Measurements from ENCODE around the gene TIAL1. TPM values are rescaled to one million over a fixed set of nuclear protein-coding genes. Genes with fewer than 3 reads are reported as not detected.

TIAL1 gene
- total RNA-seq, 1 experiment from 2014 or later, result 220 TPM

DNA sequence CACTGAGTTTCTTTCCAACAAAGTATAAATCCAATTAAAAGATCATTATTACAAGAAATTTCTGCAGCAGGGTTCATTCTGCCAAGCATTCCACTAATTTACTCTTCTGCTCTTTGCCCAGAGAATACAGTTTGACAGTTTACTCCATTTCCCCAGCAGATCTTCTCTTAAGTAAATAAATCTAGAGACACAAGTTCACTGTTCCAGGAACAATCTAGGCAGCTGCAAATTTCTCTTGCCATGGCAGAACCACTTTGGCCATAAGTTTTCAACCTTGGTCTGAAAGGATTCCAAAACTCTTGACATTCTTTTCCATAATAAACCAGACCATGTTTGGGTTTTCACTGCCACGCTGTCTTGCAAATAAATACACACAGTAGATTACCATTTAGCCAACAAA is 65.7 kb downstream of the TIAL1 start:
- Histone ChIP-seq H3K4me2 (ENCODE audit: low read length) (no peak overlapping the region), H3K36me3 (ENCODE audit: control insufficient read depth in 1 of 2, insufficient read depth in 2 of 2, low read length in 2 of 2) (peaks cover 0 to 8% of the 10 kb centered on the region in 2 experiments; a peak in 1 of 4 replicates), H3K4me3 (replicated peaks in 1 of 2; ENCODE audit: low read depth in 1 of 2, low read length in 2 of 2) (no peak overlapping the region), H3K9me2 (ENCODE audit: insufficient read depth) (no peaks in the 10 kb centered on the region), H2AFZ (ENCODE audit: low read depth, low read length, poor library complexity, severe bottlenecking) (no peak overlapping the region), H3K27me3 (ENCODE audit: insufficient read depth, low read length) (no peaks in the 10 kb centered on the region), H3K4me1 (ENCODE audit: control insufficient read depth in 1 of 2, insufficient read depth in 2 of 2, low read length in 2 of 2) (peaks cover 6 to 8% of the 10 kb centered on the region in 2 experiments; a peak in 3 of 4 replicates), H3K79me2 (ENCODE audit: insufficient read depth, low read length) (peaks cover 80% of the 10 kb centered on the region), H3K9me3 (ENCODE audit: control insufficient read depth in 1 of 2, insufficient read depth in 1 of 2, low read depth in 1 of 2, low read length in 2 of 2) (no peaks in the 10 kb centered on the region), H4K20me1 (ENCODE audit: insufficient read depth) (no peaks in the 10 kb centered on the region), H3K27ac (ENCODE audit: low read depth, low read length) (no peak overlapping the region), H3K9ac (ENCODE audit: low read length) (no peak overlapping the region)
- TF ChIP-seq POLR2A (IDR thresholded peaks at IDR 0.05; ENCODE audit: borderline replicate concordance, extremely low read depth, insufficient read depth, insufficient read length) (no peak), ZFX (IDR thresholded peaks at IDR 0.05) (no peak), CBX3 (IDR thresholded peaks at IDR 0.05; ENCODE audit: low read depth) (no peak), SP1 (IDR thresholded peaks at IDR 0.05; ENCODE audit: low read depth) (no peak), CEBPB (IDR thresholded peaks at IDR 0.05; ENCODE audit: low read depth) (no peak), JUND (IDR thresholded peaks at IDR 0.05) (no peak), SRF (IDR thresholded peaks at IDR 0.05; ENCODE audit: low read depth) (no peak)
- TF ChIP-seq, protein P1, sequence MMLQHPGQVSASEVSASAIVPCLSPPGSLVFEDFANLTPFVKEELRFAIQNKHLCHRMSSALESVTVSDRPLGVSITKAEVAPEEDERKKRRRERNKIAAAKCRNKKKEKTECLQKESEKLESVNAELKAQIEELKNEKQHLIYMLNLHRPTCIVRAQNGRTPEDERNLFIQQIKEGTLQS (IDR thresholded peaks at IDR 0.05), result no peak
- TF ChIP-seq, protein P2, sequence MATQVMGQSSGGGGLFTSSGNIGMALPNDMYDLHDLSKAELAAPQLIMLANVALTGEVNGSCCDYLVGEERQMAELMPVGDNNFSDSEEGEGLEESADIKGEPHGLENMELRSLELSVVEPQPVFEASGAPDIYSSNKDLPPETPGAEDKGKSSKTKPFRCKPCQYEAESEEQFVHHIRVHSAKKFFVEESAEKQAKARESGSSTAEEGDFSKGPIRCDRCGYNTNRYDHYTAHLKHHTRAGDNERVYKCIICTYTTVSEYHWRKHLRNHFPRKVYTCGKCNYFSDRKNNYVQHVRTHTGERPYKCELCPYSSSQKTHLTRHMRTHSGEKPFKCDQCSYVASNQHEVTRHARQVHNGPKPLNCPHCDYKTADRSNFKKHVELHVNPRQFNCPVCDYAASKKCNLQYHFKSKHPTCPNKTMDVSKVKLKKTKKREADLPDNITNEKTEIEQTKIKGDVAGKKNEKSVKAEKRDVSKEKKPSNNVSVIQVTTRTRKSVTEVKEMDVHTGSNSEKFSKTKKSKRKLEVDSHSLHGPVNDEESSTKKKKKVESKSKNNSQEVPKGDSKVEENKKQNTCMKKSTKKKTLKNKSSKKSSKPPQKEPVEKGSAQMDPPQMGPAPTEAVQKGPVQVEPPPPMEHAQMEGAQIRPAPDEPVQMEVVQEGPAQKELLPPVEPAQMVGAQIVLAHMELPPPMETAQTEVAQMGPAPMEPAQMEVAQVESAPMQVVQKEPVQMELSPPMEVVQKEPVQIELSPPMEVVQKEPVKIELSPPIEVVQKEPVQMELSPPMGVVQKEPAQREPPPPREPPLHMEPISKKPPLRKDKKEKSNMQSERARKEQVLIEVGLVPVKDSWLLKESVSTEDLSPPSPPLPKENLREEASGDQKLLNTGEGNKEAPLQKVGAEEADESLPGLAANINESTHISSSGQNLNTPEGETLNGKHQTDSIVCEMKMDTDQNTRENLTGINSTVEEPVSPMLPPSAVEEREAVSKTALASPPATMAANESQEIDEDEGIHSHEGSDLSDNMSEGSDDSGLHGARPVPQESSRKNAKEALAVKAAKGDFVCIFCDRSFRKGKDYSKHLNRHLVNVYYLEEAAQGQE (IDR thresholded peaks at IDR 0.05; ENCODE audit: low read depth), result no peak
- no peak for DNase-seq (ENCODE audit: low read depth, low spot score)
- no peak for ATAC-seq
- POLR2A ChIA-PET, result no interaction called here
- RAD21 ChIA-PET (ENCODE audit: low non-redundant PET in 1 of 2, low total read pairs in 2 of 2, uncharacterized antibody in 2 of 2, unreplicated experiment in 2 of 2), result no interaction called here
- no TSS peak for BruUV-seq (replicated peaks)
- CTCF ChIA-PET, result interaction anchor here (2.3 kb wide), 1 partner anchor 12 kb away, joined by 10 read pairs; the partner anchor contains the start of gene RGS10
- intact Hi-C loops (cut with micrococcal nuclease), result no loop called here
